Natural killer cell (primary cell): ENCODE measurements around the gene C2CD2. TPM values are rescaled to one million over a fixed set of nuclear protein-coding genes. Genes with fewer than 3 reads are reported as not detected.

Experiments
- ATAC-seq, 3 donors: fragments of 150-1000 bp in 2 of 3; fragments of 200-7000 bp in 1 of 3; cut with Tn5 transposase; 1 replicate in 1 of 3; 2 replicates in 2 of 3; pipeline ENCODE4 v1.10.0; 2021; ENCODE audit warnings: mild to moderate bottlenecking in 2 of 3, moderate library complexity in 2 of 3
- DNase-seq, 2 donors: peaks; one replicate each; pipeline versions ENCODE4 v3.0.0 to v3.0.0-alpha.2; 2013 to 2021; ENCODE audit warnings: mixed read lengths in 1 of 2
- H3K27ac ChIP-seq: one replicate; pipeline ENCODE4 v1.5.1; 2013; ENCODE audit warnings: mild to moderate bottlenecking, low read length
- H3K27me3 ChIP-seq: one replicate; pipeline ENCODE4 v1.6.1; 2013; ENCODE audit warnings: low read length; ENCODE audit not compliant: control insufficient read depth, insufficient read depth
- H3K36me3 ChIP-seq: one replicate; pipeline ENCODE4 v1.6.1; 2013; ENCODE audit warnings: low read length; ENCODE audit not compliant: control insufficient read depth, insufficient read depth
- H3K4me1 ChIP-seq: one replicate; pipeline ENCODE4 v1.6.1; 2013; ENCODE audit warnings: low read length; ENCODE audit not compliant: control insufficient read depth, insufficient read depth
- H3K4me3 ChIP-seq: one replicate; pipeline ENCODE4 v1.5.1; 2013; ENCODE audit warnings: low read length
- H3K9me3 ChIP-seq: one replicate; pipeline ENCODE4 v1.6.1; 2013; ENCODE audit warnings: low read length; ENCODE audit not compliant: control insufficient read depth, insufficient read depth
- H3K27ac Mint-ChIP-seq, 2 donors: one replicate each; pipeline ENCODE4 v1.8.0; 2022; ENCODE audit warnings: mild to moderate bottlenecking in 2 of 2, mixed read lengths in 2 of 2, moderate library complexity in 1 of 2
- H3K27me3 Mint-ChIP-seq, 2 donors: one replicate each; pipeline ENCODE4 v1.8.0; 2022; ENCODE audit warnings: low read depth in 2 of 2, mixed read lengths in 2 of 2
- H3K36me3 Mint-ChIP-seq: one replicate; pipeline ENCODE4 v1.8.0; 2022; ENCODE audit warnings: mixed read lengths
- H3K4me1 Mint-ChIP-seq, 2 donors: one replicate each; pipeline ENCODE4 v1.8.0; 2022; ENCODE audit warnings: mixed read lengths in 2 of 2
- H3K4me3 Mint-ChIP-seq: one replicate; pipeline ENCODE4 v1.8.0; 2022; ENCODE audit warnings: mild to moderate bottlenecking, moderate library complexity, mixed read lengths
- H3K9me3 Mint-ChIP-seq, 2 donors: one replicate each; pipeline ENCODE4 v1.8.0; 2022; ENCODE audit warnings: mixed read lengths in 2 of 2
- WGBS: methylation state at CpG from one replicate; pipeline ENCODE4 v1.1.7; 2013; ENCODE audit warnings: missing lambda C conversion rate; ENCODE audit not compliant: insufficient coverage; 5-methylcytosine and 5-hydroxymethylcytosine counted together
- intact Hi-C: fragments of 100-400 bp; cut with micrococcal nuclease; formaldehyde crosslinking; loops from one replicate; pipeline ENCODE4 v1.14.2; 2022
- total RNA-seq, 4 donors: library from RNA; stranded (reverse); fragments of 120-200 nt in 1 of 4; gene quantifications; one replicate each; pipeline versions ENCODE4 v1.2.3 to v1.2.4, GENCODE V29; 2013 to 2022
- TF ChIP-seq, protein P1 (sequence below): fragments of 200-600 bp; IDR thresholded peaks from one replicate; pipeline ENCODE4 v1.8.0; 2022; ENCODE audit warnings: antibody characterized with exemption

C2CD2 gene
- total RNA-seq, 3 donors from 2014 or later (not counting 1 experiment from before 2014, with no cell fraction given) = 2.1 to 10.1 (median 8.9) TPM

DNA sequence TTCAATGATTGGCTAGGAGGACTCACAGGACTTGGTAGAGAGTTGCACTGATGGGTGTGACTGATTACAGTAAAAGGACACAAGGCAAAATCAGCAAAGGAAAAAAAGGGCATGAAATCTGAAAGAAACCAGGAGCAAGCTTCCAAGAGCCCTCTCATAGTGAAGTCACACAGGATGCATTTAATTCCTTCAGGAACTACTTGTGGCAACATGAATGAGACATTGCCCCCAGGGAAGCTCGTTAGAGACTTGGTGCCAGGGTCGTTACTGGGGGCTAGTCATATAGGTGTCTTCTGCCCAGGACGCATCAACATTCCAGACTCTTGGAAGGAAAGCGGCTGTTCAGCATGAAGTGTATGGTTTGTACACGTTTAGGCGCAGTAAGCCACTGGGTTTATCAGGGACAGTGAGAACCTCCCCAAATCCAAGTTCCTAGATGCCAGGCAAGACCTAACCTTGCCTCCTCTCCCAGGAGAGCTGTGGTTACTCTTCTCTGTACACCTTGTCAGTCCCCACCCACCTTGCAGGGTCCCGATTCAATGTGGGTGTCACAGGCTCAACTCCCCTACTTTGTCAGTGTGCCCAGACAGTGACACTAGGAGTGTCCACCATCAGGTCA lies 26.0 kb upstream of the C2CD2 start:
- no peaks in the 10 kb centered on the region for H3K4me1 Mint-ChIP-seq
- intact Hi-C loops = no loop called here
- H3K9me3 ChIP-seq = peaks cover 3% of the 10 kb centered on the region
- H3K4me3 Mint-ChIP-seq = no peak overlapping the region
- no peaks in the 10 kb centered on the region for H3K4me1 ChIP-seq
- 93% methylated on average over 7 of the region's 7 CpGs for WGBS
- H3K36me3 Mint-ChIP-seq = peaks cover 15% of the 10 kb centered on the region
- H3K27ac ChIP-seq = no peak overlapping the region
- H3K4me3 ChIP-seq = no peak overlapping the region
- DNase-seq (no peak), ATAC-seq (no peak)
- no peaks in the 10 kb centered on the region for H3K27me3 ChIP-seq
- H3K9me3 Mint-ChIP-seq = peaks cover 3 to 5% of the 10 kb centered on the region in 2 donors
- no peaks in the 10 kb centered on the region for H3K36me3 ChIP-seq
- no peak overlapping the region for H3K27ac Mint-ChIP-seq
- TF ChIP-seq, protein P1, sequence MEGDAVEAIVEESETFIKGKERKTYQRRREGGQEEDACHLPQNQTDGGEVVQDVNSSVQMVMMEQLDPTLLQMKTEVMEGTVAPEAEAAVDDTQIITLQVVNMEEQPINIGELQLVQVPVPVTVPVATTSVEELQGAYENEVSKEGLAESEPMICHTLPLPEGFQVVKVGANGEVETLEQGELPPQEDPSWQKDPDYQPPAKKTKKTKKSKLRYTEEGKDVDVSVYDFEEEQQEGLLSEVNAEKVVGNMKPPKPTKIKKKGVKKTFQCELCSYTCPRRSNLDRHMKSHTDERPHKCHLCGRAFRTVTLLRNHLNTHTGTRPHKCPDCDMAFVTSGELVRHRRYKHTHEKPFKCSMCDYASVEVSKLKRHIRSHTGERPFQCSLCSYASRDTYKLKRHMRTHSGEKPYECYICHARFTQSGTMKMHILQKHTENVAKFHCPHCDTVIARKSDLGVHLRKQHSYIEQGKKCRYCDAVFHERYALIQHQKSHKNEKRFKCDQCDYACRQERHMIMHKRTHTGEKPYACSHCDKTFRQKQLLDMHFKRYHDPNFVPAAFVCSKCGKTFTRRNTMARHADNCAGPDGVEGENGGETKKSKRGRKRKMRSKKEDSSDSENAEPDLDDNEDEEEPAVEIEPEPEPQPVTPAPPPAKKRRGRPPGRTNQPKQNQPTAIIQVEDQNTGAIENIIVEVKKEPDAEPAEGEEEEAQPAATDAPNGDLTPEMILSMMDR = no peak
- peaks cover 12 to 26% of the 10 kb centered on the region in 2 donors for H3K27me3 Mint-ChIP-seq

DNA sequence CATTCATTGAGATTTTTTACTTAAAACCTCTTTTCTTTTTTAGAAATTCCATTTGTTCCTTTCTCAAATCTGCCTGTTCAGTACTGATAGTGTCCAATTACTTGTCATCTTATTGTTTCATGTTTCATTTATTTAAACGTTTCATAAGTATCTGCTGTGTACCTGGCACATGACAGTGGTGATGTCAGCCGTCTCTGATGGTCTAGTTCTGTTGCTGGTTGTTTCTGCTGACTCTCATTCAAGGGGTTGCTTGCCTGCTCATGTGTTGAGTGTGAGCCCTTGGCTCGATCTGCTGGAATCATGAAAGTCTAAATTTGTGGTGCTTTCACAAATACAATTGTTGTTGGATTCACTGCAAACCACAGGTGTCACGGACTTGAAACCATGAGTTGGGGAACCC lies 25.5 kb upstream of the C2CD2 start:
- Mint-ChIP-seq H3K36me3 (peaks cover 15% of the 10 kb centered on the region), H3K4me3 (no peak overlapping the region), H3K27me3 (peaks cover 12 to 26% of the 10 kb centered on the region in 2 donors), H3K4me1 (no peaks in the 10 kb centered on the region), H3K27ac (no peak overlapping the region), H3K9me3 (peaks cover 3 to 5% of the 10 kb centered on the region in 2 donors)
- 93% methylated on average over 4 of the region's 4 CpGs for WGBS
- H3K4me3 ChIP-seq = no peak overlapping the region
- H3K36me3 ChIP-seq = no peaks in the 10 kb centered on the region
- TF ChIP-seq, protein P1 = no peak
- no peak for ATAC-seq
- H3K9me3 ChIP-seq = peaks cover 3% of the 10 kb centered on the region
- H3K27ac ChIP-seq = no peak overlapping the region
- no peaks in the 10 kb centered on the region for H3K27me3 ChIP-seq
- H3K4me1 ChIP-seq = peaks cover 2% of the 10 kb centered on the region
- intact Hi-C loops = no loop called here
- DNase-seq = no peak

DNA sequence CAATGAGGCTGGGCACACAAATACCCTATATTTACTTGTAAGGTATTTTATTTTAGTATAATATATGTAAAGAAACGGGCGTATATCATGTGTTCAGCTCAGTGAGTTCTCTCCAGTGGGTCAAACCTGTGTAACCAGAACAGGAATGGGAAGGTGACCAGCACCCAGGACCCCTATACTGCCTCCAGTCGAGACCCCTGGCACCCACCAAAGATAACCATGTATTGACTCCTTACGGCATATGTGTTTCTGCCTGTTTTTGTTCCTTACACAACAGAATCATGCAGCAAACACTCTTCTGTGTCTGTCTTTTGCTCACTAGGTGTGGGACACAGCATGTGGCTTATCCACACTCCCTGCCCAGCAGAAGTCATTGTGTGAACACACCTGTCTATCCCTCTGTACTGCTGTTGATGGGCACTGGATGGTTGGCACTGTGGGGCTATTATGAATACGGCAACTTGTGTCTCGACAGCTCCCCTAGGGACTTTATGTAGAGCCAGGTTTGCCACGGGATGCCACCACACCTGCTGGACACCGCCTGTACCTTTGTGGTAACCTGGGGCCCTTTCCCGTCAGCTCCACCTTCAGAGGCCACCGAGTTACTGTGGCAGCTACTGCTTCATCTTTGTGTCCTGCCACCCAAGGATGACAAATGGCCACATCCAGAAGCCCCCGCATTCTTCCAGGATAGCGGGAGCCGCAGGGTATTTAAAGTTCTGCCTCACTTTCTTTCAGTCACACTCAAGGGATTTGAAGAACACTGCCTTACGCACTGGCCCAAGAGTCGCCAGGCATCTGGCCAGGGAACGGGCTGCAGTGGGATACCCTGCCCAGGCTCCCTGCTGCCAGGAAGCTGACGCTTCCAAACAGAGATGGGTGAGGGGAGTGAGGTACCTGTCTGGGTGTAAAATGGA lies 23.5 kb upstream of the C2CD2 start:
- Histone ChIP-seq H3K27ac (no peak overlapping the region), H3K9me3 (peaks cover 3% of the 10 kb centered on the region), H3K4me3 (no peak overlapping the region), H3K36me3 (no peaks in the 10 kb centered on the region), H3K4me1 (peaks cover 8% of the 10 kb centered on the region), H3K27me3 (no peaks in the 10 kb centered on the region)
- TF ChIP-seq, protein P1 = no peak
- DNase-seq (no peak), ATAC-seq (no peak)
- Mint-ChIP-seq H3K4me1 (no peaks in the 10 kb centered on the region), H3K27me3 (peaks cover 13 to 21% of the 10 kb centered on the region in 2 donors), H3K27ac (no peak overlapping the region), H3K4me3 (no peak overlapping the region), H3K36me3 (peaks cover 10% of the 10 kb centered on the region), H3K9me3 (peaks cover 0 to under 1% of the 10 kb centered on the region in 2 donors)
- whole genome bisulfite sequencing = 93% methylated on average over 17 of the region's 17 CpGs
- intact Hi-C loops = no loop called here
